K562 (cell line): Measurements from ENCODE around the gene CASTOR1. TPM values are rescaled to one million over a fixed set of nuclear protein-coding genes. Genes with fewer than 3 reads are reported as not detected.

Source experiments
- ATAC-seq: fragments of 200-7000 bp; cut with Tn5 transposase; 3 replicates; pipeline ENCODE4 v1.9.1; 2020; ENCODE audit warnings: moderate library complexity
- BruUV-seq: library from RNA; stranded (reverse); fragments of 400-500 nt; replicated peaks from 2 replicates; lab custom pipeline; 2021; lab: Mats Ljungman, UMichigan
- CTCF ChIA-PET: fragments of 300-600 bp; formaldehyde crosslinking; extraction: SDS; loops from one replicate; lab custom pipeline; 2021; ENCODE audit warnings: low intra/inter-chr PET ratio; lab: Yijun Ruan, JAX
- POLR2A ChIA-PET: fragments of 300-600, 350-650 bp; sonication (Branson Sonifier 250); formaldehyde crosslinking; extraction: SDS; loops from one replicate; lab custom pipeline; 2021; ENCODE audit warnings: antibody characterized with exemption, inconsistent platforms; lab: Yijun Ruan, JAX
- DNase-seq, 4 experiments: peaks; one replicate each; pipeline versions ENCODE4 v3.0.0 to v3.0.0-alpha.2; 2011 to 2018; ENCODE audit warnings: low spot score in 3 of 4, mixed read lengths in 3 of 4; ENCODE audit errors: extremely low read depth in 1 of 4
- FAIRE-seq: peaks from 2 replicates; lab custom pipeline; 2011; peaks lifted over from hg19 to GRCh38; lab: Jason Lieb, UNC
- H2AFZ ChIP-seq: 2 replicates; pipeline ENCODE4 v1.6.0; 2011; ENCODE audit warnings: low read depth, low read length, control low read depth, inconsistent platforms
- H3K27ac ChIP-seq: fragments of 200-600 bp; 3 replicates; pipeline ENCODE4 v1.8.0; 2011; ENCODE audit warnings: low read depth, mild to moderate bottlenecking, control low read depth, inconsistent platforms, low read length, moderate library complexity, mixed read lengths; ENCODE audit errors: extremely low read depth
- H3K27me3 ChIP-seq, 2 experiments: fragments of 300-600 bp in 1 of 2; 2 replicates in 1 of 2; 3 replicates in 1 of 2; pipeline versions ENCODE4 v1.6.0 to v1.8.0; 2011; ENCODE audit warnings: inconsistent platforms in 2 of 2, low read length in 2 of 2, mild to moderate bottlenecking in 1 of 2, mixed read lengths in 1 of 2, moderate library complexity in 1 of 2; ENCODE audit not compliant: control insufficient read depth in 2 of 2, insufficient read depth in 2 of 2
- H3K36me3 ChIP-seq: fragments of 300-600 bp; 3 replicates; pipeline ENCODE4 v1.8.0; 2011; ENCODE audit warnings: mild to moderate bottlenecking, low read length, inconsistent platforms; ENCODE audit not compliant: control insufficient read depth, insufficient read depth
- H3K4me1 ChIP-seq, 2 experiments: fragments of 200-600 bp in 1 of 2; replicated peaks in 1 of 2; 2 replicates in 1 of 2; 3 replicates in 1 of 2; pipeline versions ENCODE4 v1.5.1 to v1.8.0; 2011; ENCODE audit warnings: inconsistent platforms in 2 of 2, low read length in 2 of 2, mild to moderate bottlenecking in 1 of 2, mixed read lengths in 1 of 2, moderate library complexity in 1 of 2; ENCODE audit not compliant: control insufficient read depth in 2 of 2, insufficient read depth in 2 of 2
- H3K4me2 ChIP-seq: 2 replicates; pipeline ENCODE4 v1.6.1; 2011; ENCODE audit warnings: low read length, control low read depth, inconsistent platforms, mixed read lengths; ENCODE audit not compliant: insufficient read depth
- H3K4me3 ChIP-seq: fragments of 200-600 bp; sonication (generic), shearing (Covaris generic); 2 replicates; pipeline ENCODE4 v1.5.1; 2016; ENCODE audit warnings: control low read depth, inconsistent platforms
- H3K79me2 ChIP-seq: fragments of 200-600 bp; 3 replicates; pipeline ENCODE4 v1.8.0; 2011; ENCODE audit warnings: low read length, inconsistent platforms; ENCODE audit not compliant: control insufficient read depth, insufficient read depth
- H3K9ac ChIP-seq, 2 experiments: 2 replicates each; pipeline versions ENCODE4 v1.6.0 to v1.6.1; 2011; ENCODE audit warnings: low read depth in 2 of 2, low read length in 2 of 2, control low read depth in 1 of 2, inconsistent platforms in 1 of 2, mild to moderate bottlenecking in 1 of 2, mixed read lengths in 1 of 2; ENCODE audit not compliant: insufficient read depth in 1 of 2
- H3K9me1 ChIP-seq: one replicate; pipeline ENCODE4 v1.6.0; 2011; ENCODE audit warnings: inconsistent platforms, mild to moderate bottlenecking, low read length, moderate library complexity; ENCODE audit not compliant: control insufficient read depth, insufficient read depth
- H3K9me3 ChIP-seq: replicated peaks from 2 replicates; pipeline ENCODE4 v1.5.1; 2011; ENCODE audit warnings: low read depth, low read length, inconsistent platforms; ENCODE audit not compliant: control insufficient read depth, insufficient read depth
- H4K20me1 ChIP-seq: replicated peaks from 2 replicates; pipeline ENCODE4 v1.6.1; 2011; ENCODE audit warnings: low read length, inconsistent platforms, mixed read lengths; ENCODE audit not compliant: control insufficient read depth, insufficient read depth
- ARNT ChIP-seq, 2 experiments: fragments of 450-650 bp; IDR thresholded peaks; 2 replicates each; pipeline ENCODE4 v1.6.1; 2016; ENCODE audit warnings: mild to moderate bottlenecking in 1 of 2
- KDM1A ChIP-seq, 2 experiments: fragments of 450-650 bp; IDR thresholded peaks; 2 replicates each; pipeline ENCODE4 v1.6.1; 2016; ENCODE audit warnings: mild to moderate bottlenecking in 2 of 2
- MED1 ChIP-seq: sonication (generic); formaldehyde crosslinking; IDR thresholded peaks from 2 replicates; pipeline ENCODE4 v1.8.1; 2023; ENCODE audit warnings: missing genetic modification reagents, borderline replicate concordance
- OTX1 ChIP-seq: fragments of 450-650 bp; formaldehyde crosslinking; IDR thresholded peaks from 2 replicates; pipeline ENCODE4 v1.4.0; 2022; ENCODE audit warnings: mild to moderate bottlenecking
- RBFOX2 ChIP-seq: fragments of 200-400 bp; formaldehyde crosslinking; IDR thresholded peaks from 2 replicates; pipeline ENCODE4 v1.6.1; 2017; ENCODE audit warnings: low read depth, mild to moderate bottlenecking, low read length, moderate library complexity
- XRCC4 ChIP-seq: IDR thresholded peaks from one replicate; pipeline ENCODE4 v1.6.1; 2011; ENCODE audit not compliant: insufficient read depth, insufficient read length; ENCODE audit errors: extremely low read depth
- ZC3H8 ChIP-seq: fragments of 450-650 bp; IDR thresholded peaks from 2 replicates; pipeline ENCODE4 v1.6.1; 2017
- WGBS: fragments of 100-300 bp; shearing (Covaris generic); methylation state at CpG from one replicate; pipeline ENCODE4 v1.1.6; 2016; ENCODE audit warnings: low coverage, mixed read lengths; ENCODE audit not compliant: insufficient coverage; ENCODE audit errors: missing lambda C conversion rate; 5-methylcytosine and 5-hydroxymethylcytosine counted together
- in situ Hi-C: fragments of 300-500 bp; cut with MboI; formaldehyde crosslinking; loops from 4 replicates; pipeline ENCODE4 v1.15.0; 2018; ENCODE audit warnings: inconsistent platforms, mixed read lengths
- intact Hi-C: fragments of 100-400 bp; cut with micrococcal nuclease; formaldehyde crosslinking; loops from 2 replicates; pipeline ENCODE4 v1.14.2; 2022
- polyA plus RNA-seq, 8 experiments: library from polyadenylated mRNA; depleted of rRNA in 4 of 8; stranded (reverse) in 5 of 8; unstranded in 3 of 8; fragments of >200 nt; fragmentation: Nextera tagmentation in 2 of 8; fragmentation: Illumina TruSeq in 1 of 8; extraction: Ambion mirVana in 2 of 8; extraction: Trizol in 1 of 8; gene quantifications; 2 replicates each; pipeline versions ENCODE4 v1.2.1 to v1.2.3, GENCODE V29; 2011 to 2014; ENCODE audit warnings: inconsistent platforms in 1 of 8, missing spikeins in 1 of 8
- total RNA-seq, 7 experiments: library from RNA; depleted of rRNA in 6 of 7; stranded (reverse); fragments of >200 nt in 6 of 7; fragmentation: Illumina TruSeq in 2 of 7; extraction: Trizol in 2 of 7; gene quantifications; 2 replicates each; pipeline versions ENCODE4 v1.2.1 to v1.2.3, GENCODE V29; 2011 to 2021; ENCODE audit warnings: low replicate concordance in 1 of 7
- TF ChIP-seq, protein P1 (sequence below), 2 experiments: fragments of 450-650 bp in 1 of 2; sonication (generic) in 1 of 2; formaldehyde crosslinking; conservative IDR thresholded peaks; 2 replicates each; pipeline versions ENCODE4 v1.4.0 to v1.8.1; 2020 to 2022; ENCODE audit warnings: mild to moderate bottlenecking in 1 of 2, missing genetic modification reagents in 1 of 2
- TF ChIP-seq, protein P2 (sequence below): fragments of 450-650 bp; formaldehyde crosslinking; IDR thresholded peaks from 2 replicates; pipeline ENCODE4 v1.4.0; 2020; ENCODE audit warnings: mild to moderate bottlenecking, moderate library complexity
- TF ChIP-seq, protein P3 (sequence below): IDR thresholded peaks from 2 replicates; pipeline ENCODE4 v1.6.1; 2014; ENCODE audit warnings: antibody characterized with exemption
- TF ChIP-seq, protein P4 (sequence below): fragments of 250-450 bp; sonication (Bioruptor Pico); IDR thresholded peaks from 2 replicates; pipeline ENCODE4 v1.5.0; 2021; ENCODE audit warnings: mild to moderate bottlenecking, moderate library complexity

CASTOR1 gene
- total and polyA plus RNA-seq, 9 of the 15 experiments (the other 6 are each of a cell fraction or from before 2014, with no cell fraction given), result 0.35 to 2.6 (median 1.1) TPM

DNA sequence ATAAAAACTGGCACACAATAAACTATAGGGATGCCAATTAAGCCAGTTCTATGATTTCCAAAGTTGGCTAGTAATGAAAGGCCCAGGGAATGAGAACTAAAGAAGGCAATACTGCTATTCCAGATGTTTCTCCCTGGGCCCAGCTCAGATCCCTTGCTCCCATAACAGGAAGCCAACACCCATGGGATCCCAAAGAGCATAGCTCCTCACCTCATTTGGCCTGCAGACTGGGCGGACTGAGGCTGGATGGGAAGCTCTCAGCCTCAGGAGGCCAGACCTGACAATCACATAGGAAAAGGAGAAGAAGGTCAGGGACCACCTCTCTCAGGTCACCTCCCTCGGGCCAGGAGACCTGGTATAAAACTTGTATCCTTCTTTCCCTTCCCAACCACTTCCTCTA is 32.2 kb upstream of the CASTOR1 start:
- Histone ChIP-seq H3K9me1 (no peaks in the 10 kb centered on the region), H4K20me1 (no peaks in the 10 kb centered on the region), H3K36me3 (peaks cover 3% of the 10 kb centered on the region; the same call in 2 of the 3 replicates), H3K4me1 (peaks cover 14 to 16% of the 10 kb centered on the region in 2 experiments; a peak in 4 of 5 replicates), H3K4me2 (no peak overlapping the region), H3K9ac (no peak overlapping the region), H3K27ac (no peak overlapping the region), H3K9me3 (no peaks in the 10 kb centered on the region), H3K4me3 (no peak overlapping the region), H2AFZ (no peak overlapping the region), H3K27me3 (no peaks in the 10 kb centered on the region), H3K79me2 (peaks cover 11% of the 10 kb centered on the region)
- ChIA-PET POLR2A (interaction anchor here (0.6 to 2.3 kb wide), 5 partner anchors 8 to 1955 kb away, joined by 3 to 6 read pairs (median 4); no protein-coding TSS in a partner anchor), CTCF (no interaction called here)
- intact Hi-C loops (no loop called here), in situ Hi-C loops (no loop called here)
- ATAC-seq (no peak), DNase-seq (no peak), FAIRE-seq (no peak)
- no peak for TF ChIP-seq ARNT (IDR thresholded peaks at IDR 0.05)
- TF ChIP-seq RBFOX2, result no peak
- TF ChIP-seq KDM1A (IDR thresholded peaks at IDR 0.05), result no peak
- TF ChIP-seq, protein P1, sequence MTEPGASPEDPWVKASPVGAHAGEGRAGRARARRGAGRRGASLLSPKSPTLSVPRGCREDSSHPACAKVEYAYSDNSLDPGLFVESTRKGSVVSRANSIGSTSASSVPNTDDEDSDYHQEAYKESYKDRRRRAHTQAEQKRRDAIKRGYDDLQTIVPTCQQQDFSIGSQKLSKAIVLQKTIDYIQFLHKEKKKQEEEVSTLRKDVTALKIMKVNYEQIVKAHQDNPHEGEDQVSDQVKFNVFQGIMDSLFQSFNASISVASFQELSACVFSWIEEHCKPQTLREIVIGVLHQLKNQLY (CRISPR knock-in tag; conservative IDR thresholded peaks at IDR 0.05), result no peak
- TF ChIP-seq, protein P2, sequence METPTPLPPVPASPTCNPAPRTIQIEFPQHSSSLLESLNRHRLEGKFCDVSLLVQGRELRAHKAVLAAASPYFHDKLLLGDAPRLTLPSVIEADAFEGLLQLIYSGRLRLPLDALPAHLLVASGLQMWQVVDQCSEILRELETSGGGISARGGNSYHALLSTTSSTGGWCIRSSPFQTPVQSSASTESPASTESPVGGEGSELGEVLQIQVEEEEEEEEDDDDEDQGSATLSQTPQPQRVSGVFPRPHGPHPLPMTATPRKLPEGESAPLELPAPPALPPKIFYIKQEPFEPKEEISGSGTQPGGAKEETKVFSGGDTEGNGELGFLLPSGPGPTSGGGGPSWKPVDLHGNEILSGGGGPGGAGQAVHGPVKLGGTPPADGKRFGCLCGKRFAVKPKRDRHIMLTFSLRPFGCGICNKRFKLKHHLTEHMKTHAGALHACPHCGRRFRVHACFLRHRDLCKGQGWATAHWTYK, result no peak
- no peak for TF ChIP-seq OTX1
- TF ChIP-seq, protein P3, sequence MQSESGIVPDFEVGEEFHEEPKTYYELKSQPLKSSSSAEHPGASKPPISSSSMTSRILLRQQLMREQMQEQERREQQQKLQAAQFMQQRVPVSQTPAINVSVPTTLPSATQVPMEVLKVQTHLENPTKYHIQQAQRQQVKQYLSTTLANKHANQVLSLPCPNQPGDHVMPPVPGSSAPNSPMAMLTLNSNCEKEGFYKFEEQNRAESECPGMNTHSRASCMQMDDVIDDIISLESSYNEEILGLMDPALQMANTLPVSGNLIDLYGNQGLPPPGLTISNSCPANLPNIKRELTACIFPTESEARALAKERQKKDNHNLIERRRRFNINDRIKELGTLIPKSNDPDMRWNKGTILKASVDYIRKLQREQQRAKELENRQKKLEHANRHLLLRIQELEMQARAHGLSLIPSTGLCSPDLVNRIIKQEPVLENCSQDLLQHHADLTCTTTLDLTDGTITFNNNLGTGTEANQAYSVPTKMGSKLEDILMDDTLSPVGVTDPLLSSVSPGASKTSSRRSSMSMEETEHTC, result no peak
- no peak for TF ChIP-seq XRCC4
- TF ChIP-seq ZC3H8, result no peak
- no peak for TF ChIP-seq MED1
- TF ChIP-seq, protein P4, sequence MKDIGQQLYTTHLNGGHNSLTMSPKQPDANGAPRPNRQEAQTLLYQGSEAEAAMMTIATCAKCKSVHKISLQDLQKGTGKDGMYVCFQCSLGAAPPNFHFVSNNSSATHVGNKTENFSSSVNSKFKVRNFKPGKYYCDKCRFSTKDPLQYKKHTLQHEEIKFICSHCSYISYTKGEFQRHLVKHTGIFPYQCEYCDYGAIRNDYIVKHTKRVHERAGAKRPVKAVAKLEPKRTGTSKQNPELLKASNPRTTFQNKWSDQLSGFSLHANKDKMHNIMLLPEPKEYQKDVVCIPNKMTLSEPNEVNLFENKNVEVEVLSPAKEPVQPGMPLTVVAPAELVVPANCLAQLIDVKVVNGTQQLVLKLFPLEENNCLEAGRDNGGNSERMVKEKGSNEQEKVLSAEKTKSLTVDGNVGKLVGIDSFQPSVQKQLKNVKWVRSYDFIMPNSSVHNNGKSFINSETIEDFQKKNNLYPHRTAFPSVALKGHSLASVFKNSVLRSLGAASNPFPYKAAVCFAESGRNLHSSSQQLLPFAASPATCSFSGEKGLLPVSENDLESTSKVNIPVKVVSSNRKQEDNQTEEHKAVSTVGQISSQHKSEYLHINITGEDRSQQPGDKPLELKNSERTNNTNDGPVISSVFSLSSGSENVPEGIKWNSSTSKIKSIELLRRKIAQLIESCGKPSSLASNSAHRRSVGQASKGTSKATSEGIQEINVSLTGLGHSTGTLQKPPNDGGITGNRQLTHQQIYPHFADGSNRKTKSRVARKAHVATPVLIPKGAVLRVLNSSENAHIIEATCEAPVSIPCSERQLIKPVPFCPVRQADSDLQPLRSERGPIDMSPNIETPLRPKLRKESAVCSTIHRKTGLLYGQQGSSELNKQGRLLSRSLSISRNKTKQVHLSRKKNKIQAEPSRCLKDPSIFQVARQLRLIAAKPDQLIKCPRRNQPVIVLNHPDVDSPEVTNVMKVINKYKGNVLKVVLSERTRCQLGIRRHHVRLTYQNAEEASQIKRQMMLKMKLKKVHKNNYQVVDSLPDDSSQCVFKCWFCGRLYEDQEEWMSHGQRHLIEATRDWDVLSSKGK (CRISPR knock-in tag), result no peak
- WGBS, result 36% methylated on average over 2 of the region's 2 CpGs
- no TSS peak for BruUV-seq
